Neural cell (in vitro differentiated cells): ENCODE data around the gene ITPKB.

Source experiments
- MXI1 ChIP-seq: fragments of 450-650 bp; conservative IDR thresholded peaks from 2 replicates; pipeline ENCODE4 v1.6.1; 2014; ENCODE audit warnings: antibody characterized with exemption, mild to moderate bottlenecking; ENCODE audit not compliant: poor library complexity, severe bottlenecking
- POLR2AphosphoS5 ChIP-seq: IDR thresholded peaks from 2 replicates; pipeline ENCODE4 v1.6.1; 2012
- TF ChIP-seq, protein P1 (sequence below): fragments of 450-650 bp; IDR thresholded peaks from 2 replicates; pipeline ENCODE4 v1.5.1; 2014; ENCODE audit warnings: antibody characterized with exemption, mild to moderate bottlenecking, moderate library complexity; ENCODE audit not compliant: poor library complexity, severe bottlenecking
- TF ChIP-seq, protein P2 (sequence below): IDR thresholded peaks from 2 replicates; pipeline ENCODE4 v1.6.1; 2012; ENCODE audit warnings: borderline replicate concordance

DNA sequence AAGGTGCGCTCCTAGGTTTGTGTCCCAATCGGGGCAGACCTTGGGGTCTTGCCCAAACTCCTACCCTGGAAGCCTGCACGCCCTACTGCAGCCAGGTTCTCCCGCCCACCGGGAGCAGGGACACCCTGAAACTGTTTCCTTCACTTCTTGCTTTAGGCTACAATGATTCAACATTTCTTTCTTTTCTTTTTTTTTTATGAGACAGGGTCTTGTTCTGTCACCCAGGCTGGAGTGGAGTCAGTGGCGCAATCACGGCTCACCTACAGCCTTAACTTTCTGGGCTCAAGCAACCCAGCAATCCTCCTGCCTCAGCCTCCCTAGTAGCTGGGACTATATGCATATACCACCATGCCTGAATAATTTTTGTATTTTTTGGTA is 75.8 kb downstream of the ITPKB start:
- TF ChIP-seq, protein P1, sequence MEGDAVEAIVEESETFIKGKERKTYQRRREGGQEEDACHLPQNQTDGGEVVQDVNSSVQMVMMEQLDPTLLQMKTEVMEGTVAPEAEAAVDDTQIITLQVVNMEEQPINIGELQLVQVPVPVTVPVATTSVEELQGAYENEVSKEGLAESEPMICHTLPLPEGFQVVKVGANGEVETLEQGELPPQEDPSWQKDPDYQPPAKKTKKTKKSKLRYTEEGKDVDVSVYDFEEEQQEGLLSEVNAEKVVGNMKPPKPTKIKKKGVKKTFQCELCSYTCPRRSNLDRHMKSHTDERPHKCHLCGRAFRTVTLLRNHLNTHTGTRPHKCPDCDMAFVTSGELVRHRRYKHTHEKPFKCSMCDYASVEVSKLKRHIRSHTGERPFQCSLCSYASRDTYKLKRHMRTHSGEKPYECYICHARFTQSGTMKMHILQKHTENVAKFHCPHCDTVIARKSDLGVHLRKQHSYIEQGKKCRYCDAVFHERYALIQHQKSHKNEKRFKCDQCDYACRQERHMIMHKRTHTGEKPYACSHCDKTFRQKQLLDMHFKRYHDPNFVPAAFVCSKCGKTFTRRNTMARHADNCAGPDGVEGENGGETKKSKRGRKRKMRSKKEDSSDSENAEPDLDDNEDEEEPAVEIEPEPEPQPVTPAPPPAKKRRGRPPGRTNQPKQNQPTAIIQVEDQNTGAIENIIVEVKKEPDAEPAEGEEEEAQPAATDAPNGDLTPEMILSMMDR, result no peak
- TF ChIP-seq POLR2AphosphoS5 (no peak), MXI1 (no peak)
- TF ChIP-seq, protein P2, sequence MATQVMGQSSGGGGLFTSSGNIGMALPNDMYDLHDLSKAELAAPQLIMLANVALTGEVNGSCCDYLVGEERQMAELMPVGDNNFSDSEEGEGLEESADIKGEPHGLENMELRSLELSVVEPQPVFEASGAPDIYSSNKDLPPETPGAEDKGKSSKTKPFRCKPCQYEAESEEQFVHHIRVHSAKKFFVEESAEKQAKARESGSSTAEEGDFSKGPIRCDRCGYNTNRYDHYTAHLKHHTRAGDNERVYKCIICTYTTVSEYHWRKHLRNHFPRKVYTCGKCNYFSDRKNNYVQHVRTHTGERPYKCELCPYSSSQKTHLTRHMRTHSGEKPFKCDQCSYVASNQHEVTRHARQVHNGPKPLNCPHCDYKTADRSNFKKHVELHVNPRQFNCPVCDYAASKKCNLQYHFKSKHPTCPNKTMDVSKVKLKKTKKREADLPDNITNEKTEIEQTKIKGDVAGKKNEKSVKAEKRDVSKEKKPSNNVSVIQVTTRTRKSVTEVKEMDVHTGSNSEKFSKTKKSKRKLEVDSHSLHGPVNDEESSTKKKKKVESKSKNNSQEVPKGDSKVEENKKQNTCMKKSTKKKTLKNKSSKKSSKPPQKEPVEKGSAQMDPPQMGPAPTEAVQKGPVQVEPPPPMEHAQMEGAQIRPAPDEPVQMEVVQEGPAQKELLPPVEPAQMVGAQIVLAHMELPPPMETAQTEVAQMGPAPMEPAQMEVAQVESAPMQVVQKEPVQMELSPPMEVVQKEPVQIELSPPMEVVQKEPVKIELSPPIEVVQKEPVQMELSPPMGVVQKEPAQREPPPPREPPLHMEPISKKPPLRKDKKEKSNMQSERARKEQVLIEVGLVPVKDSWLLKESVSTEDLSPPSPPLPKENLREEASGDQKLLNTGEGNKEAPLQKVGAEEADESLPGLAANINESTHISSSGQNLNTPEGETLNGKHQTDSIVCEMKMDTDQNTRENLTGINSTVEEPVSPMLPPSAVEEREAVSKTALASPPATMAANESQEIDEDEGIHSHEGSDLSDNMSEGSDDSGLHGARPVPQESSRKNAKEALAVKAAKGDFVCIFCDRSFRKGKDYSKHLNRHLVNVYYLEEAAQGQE, result no peak
